GM18868 (cell line): ENCODE measurements around the gene L3MBTL1.
"Not testable (repeated sequence)": the region's sequence is repeated elsewhere in the genome, so short reads cannot be mapped to it uniquely, and the experiment has no call there.

Experiments used
- ATAC-seq: cut with Tn5 transposase; IDR thresholded peaks from one replicate; pipeline ENCODE4 v1.9.1; 2021; ENCODE audit warnings: mild to moderate bottlenecking, moderate library complexity; ENCODE audit not compliant: unreplicated experiment

L3MBTL1 gene

GRCh38 chr20:43502021-43502420 lies 5.5 kb upstream of the L3MBTL1 start:
- ATAC-seq, result not testable (repeated sequence)

GRCh38 chr20:43506238-43506637 lies 1.3 kb upstream of the L3MBTL1 start:
- ATAC-seq, result no peak

- ATAC-seq, result no peak
Observed at GRCh38 chr20:43508106-43508505, 609 bp downstream of the L3MBTL1 start.

GRCh38 chr20:43508604-43509040 lies 1.1 kb downstream of the L3MBTL1 start:
- no peak for ATAC-seq

- ATAC-seq, result no peak
Observed at GRCh38 chr20:43511879-43512278, 4.4 kb downstream of the L3MBTL1 start.

GRCh38 chr20:43513372-43513930 lies 6.0 kb downstream of the L3MBTL1 start:
- ATAC-seq, result no peak

- peak; percentile 85 for ATAC-seq
Observed at GRCh38 chr20:43513931-43514647, 6.6 kb downstream of the L3MBTL1 start.

GRCh38 chr20:43514648-43514999 lies 7.1 kb downstream of the L3MBTL1 start:
- peak; percentile 11 for ATAC-seq

GRCh38 chr20:43515628-43516027 lies 8.1 kb downstream of the L3MBTL1 start:
- ATAC-seq, result no peak

GRCh38 chr20:43516251-43516824 lies 8.8 kb downstream of the L3MBTL1 start:
- no peak for ATAC-seq

- no peak for ATAC-seq
Observed at GRCh38 chr20:43520074-43520630, 12.7 kb downstream of the L3MBTL1 start.

- no peak for ATAC-seq
Observed at GRCh38 chr20:43525021-43525420, 17.5 kb downstream of the L3MBTL1 start.

- ATAC-seq, result no peak
Observed at GRCh38 chr20:43528258-43528875, 20.9 kb downstream of the L3MBTL1 start.

- no peak for ATAC-seq
Observed at GRCh38 chr20:43529051-43529450, 21.6 kb downstream of the L3MBTL1 start.

- ATAC-seq, result no peak
Observed at GRCh38 chr20:43529457-43530153, 22.1 kb downstream of the L3MBTL1 start.

GRCh38 chr20:43530321-43531090 lies 23.0 kb downstream of the L3MBTL1 start:
- ATAC-seq, result no peak

GRCh38 chr20:43531091-43531443 lies 23.6 kb downstream of the L3MBTL1 start:
- ATAC-seq, result no peak

GRCh38 chr20:43532416-43533055 lies 25.0 kb downstream of the L3MBTL1 start:
- no peak for ATAC-seq

- ATAC-seq, result no peak
Observed at GRCh38 chr20:43533060-43533459, 25.6 kb downstream of the L3MBTL1 start.

GRCh38 chr20:43534016-43534415 lies 26.5 kb downstream of the L3MBTL1 start:
- no peak for ATAC-seq
